Lower leg skin (tissue), 4 donors: ENCODE results near the gene SIK2. TPM values are rescaled to one million over a fixed set of nuclear protein-coding genes. Genes with fewer than 3 reads are reported as not detected.
"Not testable (repeated sequence)": the region's sequence is repeated elsewhere in the genome, so short reads cannot be mapped to it uniquely, and the experiment has no call there.

Source experiments
- DNase-seq, 2 donors: peaks; one replicate each; pipeline ENCODE4 v3.0.0-alpha.2; 2019; ENCODE audit warnings: low spot score in 2 of 2
- H3K4me3 ChIP-seq: fragments of 200-600 bp; sonication (generic); 2 replicates; pipeline ENCODE4 v1.5.1; 2017; ENCODE audit warnings: mild to moderate bottlenecking, low read depth; ENCODE audit not compliant: poor library complexity, severe bottlenecking
- POLR2A ChIP-seq, 2 donors: fragments of 450-650 bp; IDR thresholded peaks; one replicate each; pipeline ENCODE4 v1.6.1; 2016 to 2017; ENCODE audit warnings: antibody characterized with exemption in 2 of 2, mild to moderate bottlenecking in 1 of 2, moderate library complexity in 1 of 2
- WGBS, 2 donors: methylation state at CpG; one replicate each; pipeline ENCODE4 v1.1.5; 2018; 5-methylcytosine and 5-hydroxymethylcytosine counted together
- intact Hi-C: fragments of 100-400 bp; cut with DNase I; formaldehyde crosslinking; loops from one replicate; pipeline ENCODE4 v1.15.0; 2023; ENCODE audit warnings: low total_unique reads
- total RNA-seq, 4 donors: library from RNA; depleted of rRNA; stranded (reverse); fragments of >200 nt; gene quantifications; one replicate each; pipeline ENCODE4 v1.1.0, GENCODE V29; 2016
- TF ChIP-seq, protein P1 (sequence below), 3 donors: fragments of 450-650 bp; IDR thresholded peaks; one replicate each; pipeline ENCODE4 v1.5.1; 2016; ENCODE audit warnings: antibody characterized with exemption in 3 of 3, mild to moderate bottlenecking in 3 of 3, moderate library complexity in 2 of 3

The SIK2 gene
- total RNA-seq, 4 donors from 2014 or later: 15.4 to 19.5 (median 18.9) TPM

DNA sequence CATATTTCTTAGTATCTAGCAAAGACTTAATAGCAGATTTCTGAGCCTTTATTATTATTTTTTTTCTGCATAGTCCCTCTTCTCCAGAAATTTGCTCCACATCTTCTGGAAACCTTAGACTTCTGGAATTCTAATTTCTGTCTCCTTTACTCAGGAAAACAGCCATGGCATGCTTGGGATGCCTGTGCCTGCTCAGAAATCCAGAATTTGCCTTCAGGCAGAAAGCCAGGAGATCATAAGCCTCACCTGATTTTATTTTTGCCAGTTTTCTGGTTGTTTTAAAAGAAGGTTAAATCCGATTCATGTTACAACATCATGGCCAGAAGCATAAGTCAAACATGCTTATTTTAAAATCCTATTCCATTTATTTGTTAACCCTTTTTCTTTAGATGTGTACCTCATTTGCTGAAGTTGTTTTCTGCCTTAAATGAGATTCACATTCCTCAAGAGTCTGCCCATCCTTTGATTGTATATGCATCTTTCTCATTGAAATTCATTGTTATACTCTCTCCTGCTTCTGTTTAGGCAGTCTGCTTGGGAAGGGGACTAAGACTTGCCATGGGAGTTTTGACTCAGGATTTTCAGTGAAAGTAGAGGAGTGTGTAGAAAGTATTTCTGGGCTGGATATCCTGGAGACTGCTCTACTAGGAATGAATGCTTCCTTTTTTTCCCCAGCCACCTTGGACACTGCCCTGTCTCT lies 37.1 kb downstream of the SIK2 start:
- no peak for DNase-seq
- WGBS, 2 donors: 61 to 88% methylated on average over 1 of the region's 1 CpG
- intact Hi-C loops: no loop called here
- no peak overlapping the region for H3K4me3 ChIP-seq
- TF ChIP-seq POLR2A (IDR thresholded peaks at IDR 0.05): no peak
- TF ChIP-seq, protein P1, sequence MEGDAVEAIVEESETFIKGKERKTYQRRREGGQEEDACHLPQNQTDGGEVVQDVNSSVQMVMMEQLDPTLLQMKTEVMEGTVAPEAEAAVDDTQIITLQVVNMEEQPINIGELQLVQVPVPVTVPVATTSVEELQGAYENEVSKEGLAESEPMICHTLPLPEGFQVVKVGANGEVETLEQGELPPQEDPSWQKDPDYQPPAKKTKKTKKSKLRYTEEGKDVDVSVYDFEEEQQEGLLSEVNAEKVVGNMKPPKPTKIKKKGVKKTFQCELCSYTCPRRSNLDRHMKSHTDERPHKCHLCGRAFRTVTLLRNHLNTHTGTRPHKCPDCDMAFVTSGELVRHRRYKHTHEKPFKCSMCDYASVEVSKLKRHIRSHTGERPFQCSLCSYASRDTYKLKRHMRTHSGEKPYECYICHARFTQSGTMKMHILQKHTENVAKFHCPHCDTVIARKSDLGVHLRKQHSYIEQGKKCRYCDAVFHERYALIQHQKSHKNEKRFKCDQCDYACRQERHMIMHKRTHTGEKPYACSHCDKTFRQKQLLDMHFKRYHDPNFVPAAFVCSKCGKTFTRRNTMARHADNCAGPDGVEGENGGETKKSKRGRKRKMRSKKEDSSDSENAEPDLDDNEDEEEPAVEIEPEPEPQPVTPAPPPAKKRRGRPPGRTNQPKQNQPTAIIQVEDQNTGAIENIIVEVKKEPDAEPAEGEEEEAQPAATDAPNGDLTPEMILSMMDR (IDR thresholded peaks at IDR 0.05): no peak

DNA sequence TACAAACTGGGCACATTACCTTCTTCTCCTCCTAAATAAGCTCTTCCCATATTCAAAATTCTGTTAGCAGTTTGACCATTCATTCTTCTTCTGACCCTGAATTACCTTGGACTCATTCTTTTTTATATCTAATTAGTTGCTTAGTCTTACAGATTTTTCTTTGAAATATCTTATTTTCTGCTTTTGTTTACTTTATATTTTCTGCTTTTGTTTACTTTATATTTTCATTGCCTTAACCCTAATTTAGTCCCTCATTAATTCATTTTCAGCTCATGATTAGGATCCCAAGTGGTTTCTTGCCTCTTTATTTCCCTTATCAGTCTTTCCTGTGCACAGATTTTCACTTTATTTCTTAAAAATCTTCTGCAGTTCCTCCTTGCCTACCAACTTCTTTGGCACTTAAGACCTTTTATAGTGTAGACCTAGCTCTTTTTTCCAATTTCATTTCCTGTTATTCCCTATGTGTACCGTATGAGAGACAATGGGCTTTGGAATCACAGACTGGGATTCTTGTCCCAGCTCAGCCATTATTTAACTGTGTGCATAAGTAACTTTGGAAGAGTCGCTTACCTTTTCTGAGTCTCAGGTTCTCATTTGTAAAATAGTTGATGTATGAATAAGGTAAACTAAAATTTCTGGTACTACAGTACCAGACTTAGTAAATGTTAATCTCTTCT lies 39.2 kb downstream of the SIK2 start:
- no peak overlapping the region for H3K4me3 ChIP-seq
- no peak for TF ChIP-seq POLR2A (IDR thresholded peaks at IDR 0.05)
- TF ChIP-seq, protein P1 (IDR thresholded peaks at IDR 0.05): no peak
- DNase-seq: no peak
- WGBS, 2 donors: 77 to 97% methylated on average over 2 of the region's 2 CpGs
- intact Hi-C loops: no loop called here

DNA sequence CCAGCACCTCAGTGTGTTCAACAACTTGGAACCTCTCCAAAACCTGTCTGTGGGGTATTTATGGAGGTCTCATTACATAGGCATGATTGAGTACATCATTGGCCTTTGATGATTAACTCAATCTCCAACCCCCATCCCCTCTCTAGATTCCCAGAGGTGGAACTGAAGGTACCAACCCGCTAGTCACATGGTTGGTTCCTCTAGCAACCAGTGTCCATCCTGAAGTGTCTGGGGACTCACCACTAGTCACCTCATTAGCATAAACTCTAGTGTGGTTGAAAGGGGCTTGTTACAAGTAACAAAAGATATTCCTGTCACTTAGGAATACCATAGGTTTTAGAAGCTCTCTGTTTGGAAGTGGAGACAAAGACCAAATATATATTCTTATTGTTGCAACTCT lies 40.3 kb downstream of the SIK2 start:
- intact Hi-C loops: no loop called here
- no peak overlapping the region for H3K4me3 ChIP-seq
- TF ChIP-seq, protein P1 (IDR thresholded peaks at IDR 0.05): no peak
- TF ChIP-seq POLR2A (IDR thresholded peaks at IDR 0.05): no peak
- WGBS, 2 donors: 94 to 100% methylated on average over 1 of the region's 1 CpG
- DNase-seq: no peak

DNA sequence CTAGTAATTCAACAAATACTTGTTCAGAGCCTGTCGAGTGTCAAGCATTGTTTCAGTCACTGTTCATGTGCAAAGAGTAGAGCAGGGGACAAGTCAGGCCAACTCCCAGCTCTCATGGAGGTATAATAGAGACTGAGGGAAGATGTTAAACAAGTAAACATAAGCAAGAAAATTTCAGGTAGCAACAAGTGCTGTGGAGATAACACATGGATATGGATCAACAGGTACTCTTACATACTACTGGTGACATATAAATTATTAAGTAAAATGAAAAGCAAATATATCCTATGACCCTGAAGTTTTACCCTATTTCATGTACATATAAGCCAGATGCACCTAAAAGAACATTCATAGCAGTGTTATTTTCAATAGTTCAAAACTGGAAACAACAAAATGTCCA lies 42.7 kb downstream of the SIK2 start:
- no peak for DNase-seq
- H3K4me3 ChIP-seq: no peak overlapping the region
- intact Hi-C loops: no loop called here
- 94 to 95% methylated on average over 1 of the region's 1 CpG for WGBS, 2 donors
- TF ChIP-seq, protein P1 (IDR thresholded peaks at IDR 0.05): no peak
- TF ChIP-seq POLR2A (IDR thresholded peaks at IDR 0.05): no peak

DNA sequence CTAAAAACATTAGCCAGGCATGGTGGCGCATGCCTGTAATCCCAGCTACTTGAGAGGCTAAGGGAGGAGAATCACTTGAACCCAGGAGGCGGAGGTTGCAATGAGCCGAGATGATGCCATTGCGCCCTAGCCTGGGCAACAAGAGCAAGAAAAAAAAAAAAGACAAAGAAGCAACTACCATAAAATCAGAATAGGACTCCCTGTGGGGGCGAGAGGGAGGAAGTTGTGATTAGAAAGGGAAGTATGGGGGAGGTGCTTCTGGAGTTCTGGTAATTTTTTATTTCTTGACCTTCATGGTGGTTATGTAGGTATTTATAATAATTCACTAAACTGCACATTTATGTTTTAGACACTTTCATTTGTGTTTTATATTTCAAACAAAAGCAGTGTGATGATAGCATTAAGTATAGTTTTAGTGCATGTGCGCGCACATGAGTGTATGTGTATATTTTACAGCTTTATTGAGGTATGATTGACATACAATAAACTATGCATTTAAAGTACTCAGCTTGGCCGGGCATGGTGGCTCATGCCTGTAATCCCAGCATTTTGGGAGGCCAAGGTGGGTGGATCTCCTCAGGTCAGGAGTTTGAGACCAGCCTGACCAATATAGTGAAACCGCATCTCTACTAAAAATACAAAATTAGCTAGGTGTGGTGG lies 43.5 kb downstream of the SIK2 start:
- DNase-seq: no peak
- TF ChIP-seq, protein P1 (IDR thresholded peaks at IDR 0.05): no peak
- TF ChIP-seq POLR2A (IDR thresholded peaks at IDR 0.05): no peak
- WGBS, 2 donors: 94% methylated on average over 9 of the region's 9 CpGs
- intact Hi-C loops: no loop called here
- no peak overlapping the region for H3K4me3 ChIP-seq

DNA sequence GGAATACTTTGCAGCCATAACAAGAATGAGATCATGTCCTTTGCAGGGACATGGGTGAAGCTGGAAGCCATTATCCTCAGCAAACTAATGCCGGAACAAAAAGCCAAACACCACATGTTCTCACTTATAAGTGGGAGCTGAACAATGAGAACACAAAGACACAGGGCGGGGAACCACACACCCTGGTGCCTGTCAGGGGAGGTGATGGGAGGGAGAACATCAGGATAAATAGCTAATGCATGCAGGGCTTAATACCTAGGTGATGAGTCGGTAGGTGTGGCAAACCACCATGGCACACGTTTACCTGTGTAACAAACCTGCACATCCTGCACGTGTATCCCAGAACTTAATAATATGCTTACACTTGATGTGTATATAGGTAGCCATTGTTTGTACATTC lies 49.1 kb downstream of the SIK2 start:
- DNase-seq, H3K4me3 ChIP-seq, intact Hi-C loops: not testable (repeated sequence)
- WGBS, 2 donors: 37 to 42% methylated on average over 5 of the region's 5 CpGs
